GM21515 (cell line): Measurements from ENCODE around the gene DNAJC17.

Source experiments
- ATAC-seq: cut with Tn5 transposase; IDR thresholded peaks from one replicate; pipeline ENCODE4 v1.9.1; 2021; ENCODE audit not compliant: unreplicated experiment

Gene DNAJC17

GRCh38 chr15:40743921-40744814 lies 63.1 kb downstream of the DNAJC17 start:
- ATAC-seq: no peak

- no peak for ATAC-seq
Observed at GRCh38 chr15:40743485-40743901, 63.8 kb downstream of the DNAJC17 start.

GRCh38 chr15:40739854-40740253 lies 67.4 kb downstream of the DNAJC17 start:
- no peak for ATAC-seq

GRCh38 chr15:40739047-40739446 lies 68.2 kb downstream of the DNAJC17 start:
- ATAC-seq: no peak

- ATAC-seq: no peak
Observed at GRCh38 chr15:40737048-40737447, 70.2 kb downstream of the DNAJC17 start.

GRCh38 chr15:40736575-40736974 lies 70.7 kb downstream of the DNAJC17 start:
- ATAC-seq: no peak

GRCh38 chr15:40731034-40731433 lies 76.2 kb downstream of the DNAJC17 start:
- no peak for ATAC-seq

- no peak for ATAC-seq
Observed at GRCh38 chr15:40723919-40724318, 83.4 kb downstream of the DNAJC17 start.

- no peak for ATAC-seq
Observed at GRCh38 chr15:40722934-40723333, 84.3 kb downstream of the DNAJC17 start.

- no peak for ATAC-seq
Observed at GRCh38 chr15:40722354-40722753, 84.9 kb downstream of the DNAJC17 start.

- ATAC-seq: no peak
Observed at GRCh38 chr15:40721701-40722100, 85.6 kb downstream of the DNAJC17 start.

- no peak for ATAC-seq
Observed at GRCh38 chr15:40716165-40716564, 91.1 kb downstream of the DNAJC17 start.
